Trophoblast cell (in vitro differentiated cells and primary cell): Measurements from ENCODE around the gene CPNE9.

Experiments used
- DNase-seq, 2 donors: peaks; one replicate each; pipeline ENCODE4 v3.0.0-alpha.2; 2016
- H2AFZ ChIP-seq: 2 replicates; pipeline ENCODE4 v1.6.1; 2013; ENCODE audit warnings: low read length, moderate library complexity, mild to moderate bottlenecking; ENCODE audit not compliant: insufficient read depth, poor library complexity
- H2AK5ac ChIP-seq: 2 replicates; pipeline ENCODE4 v1.6.1; 2013; ENCODE audit warnings: mild to moderate bottlenecking, low read length
- H2BK120ac ChIP-seq: 2 replicates; pipeline ENCODE4 v1.6.1; 2013; ENCODE audit warnings: low read length, mild to moderate bottlenecking, moderate library complexity; ENCODE audit not compliant: insufficient read depth, poor library complexity
- H2BK12ac ChIP-seq: 2 replicates; pipeline ENCODE4 v1.6.1; 2013; ENCODE audit warnings: mild to moderate bottlenecking, low read length, moderate library complexity
- H2BK5ac ChIP-seq: 2 replicates; pipeline ENCODE4 v1.6.1; 2013; ENCODE audit warnings: low read length, low read depth, moderate library complexity, mild to moderate bottlenecking; ENCODE audit not compliant: poor library complexity
- H3K14ac ChIP-seq: 2 replicates; pipeline ENCODE4 v1.6.1; 2013; ENCODE audit warnings: mild to moderate bottlenecking, low read length
- H3K18ac ChIP-seq: 2 replicates; pipeline ENCODE4 v1.6.1; 2013; ENCODE audit warnings: mild to moderate bottlenecking, low read length
- H3K23ac ChIP-seq: 2 replicates; pipeline ENCODE4 v1.6.1; 2013; ENCODE audit warnings: low read length
- H3K27ac ChIP-seq: 2 replicates; pipeline ENCODE4 v1.5.1; 2013; ENCODE audit warnings: low read depth, mild to moderate bottlenecking, inconsistent platforms, low read length, moderate library complexity
- H3K27me3 ChIP-seq: 2 replicates; pipeline ENCODE4 v1.6.1; 2013; ENCODE audit warnings: inconsistent platforms, mild to moderate bottlenecking, low read length, moderate library complexity; ENCODE audit not compliant: insufficient read depth
- H3K36me3 ChIP-seq, 2 experiments: 1 replicate in 1 of 2; 2 replicates in 1 of 2; pipeline ENCODE4 v1.6.1; 2013; ENCODE audit warnings: low read length in 2 of 2, mild to moderate bottlenecking in 2 of 2, moderate library complexity in 1 of 2; ENCODE audit not compliant: insufficient read depth in 2 of 2, control insufficient read depth in 1 of 2
- H3K4ac ChIP-seq: 2 replicates; pipeline ENCODE4 v1.6.1; 2013; ENCODE audit warnings: low read depth, mild to moderate bottlenecking, low read length, moderate library complexity
- H3K4me1 ChIP-seq, 2 experiments: 1 replicate in 1 of 2; 2 replicates in 1 of 2; pipeline ENCODE4 v1.6.1; 2013; ENCODE audit warnings: low read length in 2 of 2, mild to moderate bottlenecking in 2 of 2, moderate library complexity in 1 of 2; ENCODE audit not compliant: insufficient read depth in 2 of 2, control insufficient read depth in 1 of 2
- H3K4me2 ChIP-seq: 2 replicates; pipeline ENCODE4 v1.6.1; 2013; ENCODE audit warnings: inconsistent platforms, mild to moderate bottlenecking, low read length, moderate library complexity
- H3K4me3 ChIP-seq: 2 replicates; pipeline ENCODE4 v1.5.1; 2013; ENCODE audit warnings: mild to moderate bottlenecking, low read depth, low read length, inconsistent platforms
- H3K79me1 ChIP-seq: one replicate; pipeline ENCODE4 v1.6.1; 2013; ENCODE audit warnings: low read length
- H3K79me2 ChIP-seq: 2 replicates; pipeline ENCODE4 v1.6.1; 2013; ENCODE audit warnings: low read length, mild to moderate bottlenecking; ENCODE audit not compliant: control insufficient read depth, insufficient read depth, poor library complexity
- H3K9ac ChIP-seq: 2 replicates; pipeline ENCODE4 v1.6.1; 2013; ENCODE audit warnings: mild to moderate bottlenecking, low read length
- H3K9me3 ChIP-seq: 2 replicates; pipeline ENCODE4 v1.6.1; 2013; ENCODE audit warnings: low read depth, mild to moderate bottlenecking, control low read depth, inconsistent platforms, low read length; ENCODE audit not compliant: insufficient read depth
- H4K12ac ChIP-seq: 2 replicates; pipeline ENCODE4 v1.6.1; 2013; ENCODE audit warnings: low read depth, mild to moderate bottlenecking, low read length, moderate library complexity
- H4K8ac ChIP-seq: 2 replicates; pipeline ENCODE4 v1.6.1; 2013; ENCODE audit warnings: low read depth, mild to moderate bottlenecking, low read length, moderate library complexity
- H4K91ac ChIP-seq: one replicate; pipeline ENCODE4 v1.6.1; 2013; ENCODE audit warnings: low read depth, mild to moderate bottlenecking, low read length, moderate library complexity
- WGBS: extraction: QIAGEN DNeasy Blood & Tissue Kit; methylation state at CpG from one replicate; pipeline ENCODE4 v1.1.7; 2013; ENCODE audit warnings: missing lambda C conversion rate; ENCODE audit not compliant: insufficient read length, insufficient coverage; ENCODE audit errors: extremely low coverage; 5-methylcytosine and 5-hydroxymethylcytosine counted together

Gene CPNE9

GRCh38 chr3:9767418-9767817, 63.8 kb downstream of the CPNE9 start:
- Histone ChIP-seq H2AK5ac (no peak overlapping the region), H3K79me1 (peaks cover 7% of the 10 kb centered on the region), H3K4me2 (no peak overlapping the region), H2BK12ac (no peak overlapping the region), H3K23ac (no peak overlapping the region), H3K27ac (no peak overlapping the region), H3K9ac (no peak overlapping the region), H4K12ac (no peak overlapping the region), H3K4me1 (peaks cover 7 to 12% of the 10 kb centered on the region in 2 experiments), H4K91ac (no peak overlapping the region), H3K36me3 (no peaks in the 10 kb centered on the region), H2AFZ (no peak overlapping the region), H3K9me3 (no peaks in the 10 kb centered on the region), H3K4me3 (no peak overlapping the region), H3K4ac (no peak overlapping the region), H4K8ac (no peak overlapping the region), H2BK5ac (no peak overlapping the region), H2BK120ac (no peak overlapping the region), H3K79me2 (no peaks in the 10 kb centered on the region), H3K14ac (no peak overlapping the region), H3K18ac (no peak overlapping the region), H3K27me3 (no peaks in the 10 kb centered on the region)
- no CpG with 5 or more reads among the region's 7 CpGs for WGBS
- no peak for DNase-seq

- H3K9ac ChIP-seq, result peak overlapping the region; percentile 37
- H3K27me3 ChIP-seq, result no peaks in the 10 kb centered on the region
- H3K14ac ChIP-seq, result no peak overlapping the region
- no peaks in the 10 kb centered on the region for H3K79me2 ChIP-seq
- no peak overlapping the region for H3K27ac ChIP-seq
- H2BK12ac ChIP-seq, result no peak overlapping the region
- H3K4me1 ChIP-seq, result peaks cover 7 to 12% of the 10 kb centered on the region in 2 experiments
- H3K18ac ChIP-seq, result no peak overlapping the region
- H2AFZ ChIP-seq, result no peak overlapping the region
- peaks cover 7% of the 10 kb centered on the region for H3K79me1 ChIP-seq
- no peak overlapping the region for H2AK5ac ChIP-seq
- H2BK120ac ChIP-seq, result no peak overlapping the region
- H3K36me3 ChIP-seq, result no peaks in the 10 kb centered on the region
- WGBS, result no CpG with 5 or more reads among the region's 6 CpGs
- no peaks in the 10 kb centered on the region for H3K9me3 ChIP-seq
- H3K4me3 ChIP-seq, result no peak overlapping the region
- H3K4ac ChIP-seq, result no peak overlapping the region
- no peak overlapping the region for H2BK5ac ChIP-seq
- H3K23ac ChIP-seq, result no peak overlapping the region
- no peak for DNase-seq
- no peak overlapping the region for H4K91ac ChIP-seq
- H3K4me2 ChIP-seq, result no peak overlapping the region
- H4K8ac ChIP-seq, result no peak overlapping the region
- no peak overlapping the region for H4K12ac ChIP-seq
Measured at GRCh38 chr3:9768141-9768775, 64.6 kb downstream of the CPNE9 start.

GRCh38 chr3:9769012-9769411, 65.4 kb downstream of the CPNE9 start:
- H3K4ac ChIP-seq, result no peak overlapping the region
- H3K27ac ChIP-seq, result no peak overlapping the region
- H3K4me2 ChIP-seq, result no peak overlapping the region
- no peak overlapping the region for H3K23ac ChIP-seq
- H2BK5ac ChIP-seq, result no peak overlapping the region
- H2AFZ ChIP-seq, result no peak overlapping the region
- H4K8ac ChIP-seq, result no peak overlapping the region
- H3K27me3 ChIP-seq, result no peaks in the 10 kb centered on the region
- H3K4me1 ChIP-seq, result peaks cover 7 to 12% of the 10 kb centered on the region in 2 experiments
- DNase-seq, result no peak
- H3K18ac ChIP-seq, result no peak overlapping the region
- peak overlapping the region; percentile 2 for H2AK5ac ChIP-seq
- H3K14ac ChIP-seq, result no peak overlapping the region
- WGBS, result 100% methylated on average over 1 of the region's 5 CpGs
- no peak overlapping the region for H2BK12ac ChIP-seq
- no peaks in the 10 kb centered on the region for H3K9me3 ChIP-seq
- H4K12ac ChIP-seq, result no peak overlapping the region
- H3K36me3 ChIP-seq, result no peaks in the 10 kb centered on the region
- no peak overlapping the region for H3K9ac ChIP-seq
- peaks cover 7% of the 10 kb centered on the region for H3K79me1 ChIP-seq
- no peak overlapping the region for H2BK120ac ChIP-seq
- no peaks in the 10 kb centered on the region for H3K79me2 ChIP-seq
- peak overlapping the region; percentile 49 for H3K4me3 ChIP-seq
- H4K91ac ChIP-seq, result no peak overlapping the region

GRCh38 chr3:9769426-9770275, 66.0 kb downstream of the CPNE9 start, which contains the start of gene CAMK1:
Gene CAMK1 (minus strand): TSS chr3:9769947. CDS start chr3:9767749, 2,198 bp downstream.
- whole genome bisulfite sequencing, result no CpG with 5 or more reads among the region's 49 CpGs
- H3K27me3 ChIP-seq, result no peaks in the 10 kb centered on the region
- peak within 1 kb of the TSS; percentile 26 for H2BK120ac ChIP-seq
- peak within 1 kb of the TSS; percentile 65 for H3K9ac ChIP-seq
- H3K4ac ChIP-seq, result no peak within 1 kb of the TSS
- H2AFZ ChIP-seq, result peak within 1 kb of the TSS; percentile 48
- DNase-seq, result peak; percentile 38 to 72
- no peak within 1 kb of the TSS for H2BK5ac ChIP-seq
- no peak within 1 kb of the TSS for H3K23ac ChIP-seq
- H2AK5ac ChIP-seq, result peak within 1 kb of the TSS; percentile 2
- no peak within 1 kb of the TSS for H3K18ac ChIP-seq
- peaks cover 7 to 12% of the 10 kb centered on the region in 2 experiments for H3K4me1 ChIP-seq
- no peaks in the 10 kb centered on the region for H3K36me3 ChIP-seq
- H3K4me2 ChIP-seq, result peak within 1 kb of the TSS; percentile 80
- H2BK12ac ChIP-seq, result no peak within 1 kb of the TSS
- H3K27ac ChIP-seq, result no peak within 1 kb of the TSS
- no peaks in the 10 kb centered on the region for H3K79me2 ChIP-seq
- no peaks in the 10 kb centered on the region for H3K9me3 ChIP-seq
- H4K12ac ChIP-seq, result peak within 1 kb of the TSS; percentile 6
- peak within 1 kb of the TSS; percentile 64 for H3K4me3 ChIP-seq
- peak within 1 kb of the TSS; percentile 41 for H4K91ac ChIP-seq
- peak within 1 kb of the TSS; percentile 47 for H3K14ac ChIP-seq
- H4K8ac ChIP-seq, result peak within 1 kb of the TSS; percentile 72
- H3K79me1 ChIP-seq, result peaks cover 7% of the 10 kb centered on the region
